H9 (cell line): ENCODE measurements around the gene GGT6. TPM values are rescaled to one million over a fixed set of nuclear protein-coding genes. Genes with fewer than 3 reads are reported as not detected.

Source experiments
- DNase-seq: peaks from one replicate; pipeline ENCODE4 v3.0.0-alpha.2; 2017
- H2AFZ ChIP-seq: one replicate; pipeline ENCODE4 v1.6.1; 2013; ENCODE audit warnings: mild to moderate bottlenecking, low read length, control low read depth, moderate library complexity
- H2AK5ac ChIP-seq: 2 replicates; pipeline ENCODE4 v1.6.1; 2013; ENCODE audit warnings: low read length, control low read depth, mixed read lengths; ENCODE audit not compliant: insufficient read length
- H2BK120ac ChIP-seq: one replicate; pipeline ENCODE4 v1.6.1; 2013; ENCODE audit warnings: low read depth, mild to moderate bottlenecking, low read length, control low read depth, inconsistent platforms; ENCODE audit not compliant: poor library complexity, severe bottlenecking
- H2BK12ac ChIP-seq: 2 replicates; pipeline ENCODE4 v1.6.1; 2013; ENCODE audit warnings: low read length, control low read depth, mixed read lengths, low read depth; ENCODE audit not compliant: insufficient read length
- H2BK15ac ChIP-seq: 2 replicates; pipeline ENCODE4 v1.6.1; 2013; ENCODE audit warnings: low read depth, low read length, control low read depth
- H2BK20ac ChIP-seq: one replicate; pipeline ENCODE4 v1.6.1; 2013; ENCODE audit warnings: low read depth, mild to moderate bottlenecking, low read length, control low read depth, inconsistent platforms; ENCODE audit not compliant: poor library complexity, severe bottlenecking
- H2BK5ac ChIP-seq: 2 replicates; pipeline ENCODE4 v1.6.1; 2013; ENCODE audit warnings: low read length, control low read depth, mixed read lengths; ENCODE audit not compliant: insufficient read length
- H3K14ac ChIP-seq: 2 replicates; pipeline ENCODE4 v1.6.1; 2013; ENCODE audit warnings: low read length, control low read depth; ENCODE audit not compliant: insufficient read depth
- H3K18ac ChIP-seq: 2 replicates; pipeline ENCODE4 v1.6.1; 2013; ENCODE audit warnings: low read depth, mild to moderate bottlenecking, mixed read lengths, low read length, control low read depth; ENCODE audit not compliant: insufficient read length
- H3K23ac ChIP-seq: 2 replicates; pipeline ENCODE4 v1.6.1; 2013; ENCODE audit warnings: low read length, control low read depth, mixed read lengths, low read depth; ENCODE audit not compliant: insufficient read length
- H3K23me2 ChIP-seq: 2 replicates; pipeline ENCODE4 v1.6.1; 2013; ENCODE audit warnings: low read depth, mild to moderate bottlenecking, mixed read lengths, low read length, control low read depth; ENCODE audit not compliant: insufficient read length, poor library complexity, severe bottlenecking
- H3K27ac ChIP-seq: 2 replicates; pipeline ENCODE4 v1.5.1; 2013; ENCODE audit warnings: low read length, control low read depth, mixed read lengths, low read depth; ENCODE audit not compliant: insufficient read length
- H3K27me3 ChIP-seq: 2 replicates; pipeline ENCODE4 v1.6.1; 2013; ENCODE audit warnings: low read length, control low read depth, inconsistent platforms; ENCODE audit not compliant: insufficient read depth
- H3K4ac ChIP-seq: 2 replicates; pipeline ENCODE4 v1.6.1; 2013; ENCODE audit warnings: low read depth, mild to moderate bottlenecking, control low read depth, inconsistent platforms, low read length, moderate library complexity
- H3K4me1 ChIP-seq: 2 replicates; pipeline ENCODE4 v1.6.1; 2013; ENCODE audit warnings: low read length, control low read depth, inconsistent platforms; ENCODE audit not compliant: insufficient read depth
- H3K4me2 ChIP-seq: 2 replicates; pipeline ENCODE4 v1.6.1; 2013; ENCODE audit warnings: low read length, control low read depth, mixed read lengths; ENCODE audit not compliant: insufficient read length, insufficient read depth
- H3K56ac ChIP-seq: 2 replicates; pipeline ENCODE4 v1.6.1; 2013; ENCODE audit warnings: low read depth, mild to moderate bottlenecking, mixed read lengths, low read length, control low read depth; ENCODE audit not compliant: insufficient read length
- H3K79me1 ChIP-seq: 2 replicates; pipeline ENCODE4 v1.6.1; 2013; ENCODE audit warnings: low read depth, mild to moderate bottlenecking, moderate library complexity, low read length, control low read depth, inconsistent platforms; ENCODE audit not compliant: insufficient read depth, poor library complexity, severe bottlenecking
- H3K79me2 ChIP-seq: 2 replicates; pipeline ENCODE4 v1.6.1; 2013; ENCODE audit warnings: low read length, control low read depth, inconsistent platforms; ENCODE audit not compliant: insufficient read depth
- H3K9ac ChIP-seq: 2 replicates; pipeline ENCODE4 v1.6.1; 2013; ENCODE audit warnings: low read length, control low read depth, mixed read lengths; ENCODE audit not compliant: insufficient read length; ENCODE audit errors: extremely low read depth
- H3K9me3 ChIP-seq: one replicate; pipeline ENCODE4 v1.6.1; 2013; ENCODE audit warnings: low read depth, low read length, inconsistent platforms; ENCODE audit not compliant: control insufficient read depth
- H3T11ph ChIP-seq: one replicate; pipeline ENCODE4 v1.6.1; 2013; ENCODE audit warnings: mild to moderate bottlenecking, low read length, control low read depth, inconsistent platforms
- H4K20me1 ChIP-seq: one replicate; pipeline ENCODE4 v1.6.1; 2013; ENCODE audit not compliant: control insufficient read depth, insufficient read length, insufficient read depth
- H4K5ac ChIP-seq: 2 replicates; pipeline ENCODE4 v1.6.1; 2013; ENCODE audit warnings: low read depth, mild to moderate bottlenecking, mixed read lengths, low read length, control low read depth; ENCODE audit not compliant: insufficient read length
- H4K8ac ChIP-seq: replicated peaks from 2 replicates; pipeline ENCODE4 v1.6.1; 2013; ENCODE audit warnings: low read length, control low read depth, mixed read lengths, low read depth; ENCODE audit not compliant: insufficient read length
- H4K91ac ChIP-seq: 2 replicates; pipeline ENCODE4 v1.6.1; 2013; ENCODE audit warnings: low read depth, mild to moderate bottlenecking, moderate library complexity, mixed read lengths, low read length, control low read depth; ENCODE audit not compliant: insufficient read length
- H3K27ac Mint-ChIP-seq, 3 experiments: 2 replicates in 2 of 3; 3 replicates in 1 of 3; pipeline ENCODE4 v1.8.0; 2020 to 2021; ENCODE audit warnings: mixed read lengths in 3 of 3, mild to moderate bottlenecking in 1 of 3, moderate library complexity in 1 of 3
- H3K27me3 Mint-ChIP-seq: 2 replicates; pipeline ENCODE4 v1.8.0; 2021; ENCODE audit warnings: low read depth, mild to moderate bottlenecking, moderate library complexity, mixed read lengths
- H3K36me3 Mint-ChIP-seq, 3 experiments: 2 replicates in 2 of 3; 3 replicates in 1 of 3; pipeline ENCODE4 v1.8.0; 2020 to 2021; ENCODE audit warnings: low read depth in 3 of 3, mixed read lengths in 3 of 3; ENCODE audit not compliant: insufficient read depth in 1 of 3
- H3K4me1 Mint-ChIP-seq, 2 experiments: 2 replicates each; pipeline ENCODE4 v1.8.0; 2020; ENCODE audit warnings: mixed read lengths in 2 of 2
- H3K4me3 Mint-ChIP-seq, 2 experiments: 2 replicates in 1 of 2; 3 replicates in 1 of 2; pipeline ENCODE4 v1.8.0; 2020 to 2021; ENCODE audit warnings: mild to moderate bottlenecking in 2 of 2, mixed read lengths in 2 of 2, moderate library complexity in 1 of 2
- H3K9me3 Mint-ChIP-seq, 2 experiments: 2 replicates in 1 of 2; 3 replicates in 1 of 2; pipeline ENCODE4 v1.8.0; 2020; ENCODE audit warnings: mild to moderate bottlenecking in 2 of 2, mixed read lengths in 2 of 2, moderate library complexity in 1 of 2
- CTCF ChIP-seq: fragments of 200-600 bp; sonication (generic); conservative IDR thresholded peaks from 3 replicates; pipeline ENCODE4 v1.8.0; 2021; ENCODE audit warnings: antibody characterized with exemption, mild to moderate bottlenecking
- WGBS: extraction: QIAGEN DNeasy Blood & Tissue Kit; methylation state at CpG from one replicate; pipeline ENCODE4 v1.1.7; 2013; ENCODE audit warnings: missing lambda C conversion rate, low lambda C conversion rate, mixed read lengths; ENCODE audit not compliant: insufficient read length; ENCODE audit errors: extremely low coverage; 5-methylcytosine and 5-hydroxymethylcytosine counted together
- total RNA-seq: library from RNA; stranded (reverse); gene quantifications from 2 replicates; pipeline ENCODE4 v1.2.1, GENCODE V29; 2021

Gene GGT6
- total RNA-seq, 1 experiment from 2014 or later, result 0.17 TPM

GRCh38 chr17:4520894-4521600 lies 39.3 kb downstream of the GGT6 start:
- H3K4ac ChIP-seq, result no peak overlapping the region
- no peak overlapping the region for H4K91ac ChIP-seq
- H3K4me2 ChIP-seq, result no peak overlapping the region
- H3K9ac ChIP-seq, result no peak overlapping the region
- H3K4me1 ChIP-seq, result no peaks in the 10 kb centered on the region
- no peaks in the 10 kb centered on the region; a peak in 1 of 5 replicates for H3K9me3 Mint-ChIP-seq
- H2BK120ac ChIP-seq, result no peak overlapping the region
- no peak overlapping the region for H3K27ac Mint-ChIP-seq
- H4K20me1 ChIP-seq, result no peaks in the 10 kb centered on the region
- no peak overlapping the region for H3K23ac ChIP-seq
- H3K4me1 Mint-ChIP-seq, result peaks cover 3 to 13% of the 10 kb centered on the region in 2 experiments; a peak in 3 of 4 replicates
- no peaks in the 10 kb centered on the region for H3K23me2 ChIP-seq
- no peak overlapping the region for H4K8ac ChIP-seq
- H2AFZ ChIP-seq, result no peak overlapping the region
- H3K27me3 ChIP-seq, result peaks cover 3% of the 10 kb centered on the region
- no peak overlapping the region for H3K27ac ChIP-seq
- peaks cover 68% of the 10 kb centered on the region for H3K27me3 Mint-ChIP-seq
- H2BK15ac ChIP-seq, result no peak overlapping the region
- H3K18ac ChIP-seq, result no peak overlapping the region
- H3K36me3 Mint-ChIP-seq, result no peaks in the 10 kb centered on the region
- H3T11ph ChIP-seq, result no peak overlapping the region
- H3K9me3 ChIP-seq, result no peaks in the 10 kb centered on the region
- no peak overlapping the region for H3K4me3 Mint-ChIP-seq
- no peak overlapping the region for H4K5ac ChIP-seq
- no peak overlapping the region for H3K14ac ChIP-seq
- H3K56ac ChIP-seq, result no peak overlapping the region
- H3K79me1 ChIP-seq, result no peaks in the 10 kb centered on the region
- no CpG with 5 or more reads among the region's 8 CpGs for WGBS
- no peak for TF ChIP-seq CTCF
- no peak overlapping the region for H2BK20ac ChIP-seq
- no peak overlapping the region for H2BK5ac ChIP-seq
- H2AK5ac ChIP-seq, result no peak overlapping the region
- no peak for DNase-seq
- no peak overlapping the region for H2BK12ac ChIP-seq
- H3K79me2 ChIP-seq, result no peaks in the 10 kb centered on the region
